ENCODE measurements around the gene SLC25A13.

Gene SLC25A13

GRCh38 chr7:96202102-96202501 is 119.8 kb downstream of the SLC25A13 start:
- DNase-seq (ENCODE audit: low read depth) = no peak

DNA sequence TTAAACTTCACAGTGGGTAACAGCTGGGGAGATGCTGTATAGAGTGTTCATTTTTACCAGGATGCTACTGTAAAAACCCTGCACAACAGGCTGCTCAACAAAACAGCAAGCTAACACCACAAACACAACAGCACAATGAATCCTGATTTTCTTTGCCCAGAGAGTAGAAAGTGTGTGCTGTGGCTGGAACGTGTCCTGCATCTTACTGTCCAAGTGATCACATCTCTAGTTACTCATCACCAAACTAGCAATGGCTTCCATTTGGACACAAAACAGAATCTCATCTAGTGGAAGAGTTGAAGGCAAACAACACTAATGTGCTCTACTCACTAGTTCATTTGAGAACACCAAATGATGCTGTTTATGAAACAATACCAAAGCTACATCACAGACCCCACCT is 121.2 kb downstream of the SLC25A13 start:
- no peak for DNase-seq (ENCODE audit: low read depth)

GRCh38 chr7:96199421-96199820 is 122.5 kb downstream of the SLC25A13 start:
- DNase-seq (ENCODE audit: low read depth) = no peak

DNA sequence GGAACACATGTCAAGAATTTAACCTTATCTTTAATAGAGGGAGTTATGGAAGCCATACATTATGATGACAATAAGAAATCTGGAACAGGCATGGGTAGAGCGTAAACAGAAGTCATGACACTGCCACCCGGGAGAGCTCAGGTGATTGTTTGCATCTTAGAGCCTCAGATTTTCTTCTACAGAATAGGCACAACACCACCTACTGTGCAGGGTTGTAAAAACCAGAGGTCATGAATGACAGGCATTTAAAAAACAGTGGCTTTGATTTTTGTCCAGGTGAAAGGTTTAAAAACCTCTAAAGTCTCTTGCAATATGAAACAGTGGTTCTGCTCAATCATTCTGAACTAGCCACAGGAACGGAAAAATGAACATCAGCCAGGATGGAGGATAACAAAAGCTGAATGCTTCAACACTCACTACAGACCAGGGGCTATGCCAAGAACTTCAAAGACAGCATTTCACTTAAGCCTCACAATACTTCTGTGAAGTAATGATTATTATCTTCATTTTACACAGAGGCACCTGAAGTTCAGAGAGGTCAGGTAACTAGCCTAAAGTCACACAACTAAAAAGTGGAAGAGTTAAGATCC is 123.8 kb downstream of the SLC25A13 start:
- DNase-seq (ENCODE audit: low read depth) = no peak

GRCh38 chr7:96196676-96197075 is 125.2 kb downstream of the SLC25A13 start:
- no peak for DNase-seq (ENCODE audit: low read depth)

DNA sequence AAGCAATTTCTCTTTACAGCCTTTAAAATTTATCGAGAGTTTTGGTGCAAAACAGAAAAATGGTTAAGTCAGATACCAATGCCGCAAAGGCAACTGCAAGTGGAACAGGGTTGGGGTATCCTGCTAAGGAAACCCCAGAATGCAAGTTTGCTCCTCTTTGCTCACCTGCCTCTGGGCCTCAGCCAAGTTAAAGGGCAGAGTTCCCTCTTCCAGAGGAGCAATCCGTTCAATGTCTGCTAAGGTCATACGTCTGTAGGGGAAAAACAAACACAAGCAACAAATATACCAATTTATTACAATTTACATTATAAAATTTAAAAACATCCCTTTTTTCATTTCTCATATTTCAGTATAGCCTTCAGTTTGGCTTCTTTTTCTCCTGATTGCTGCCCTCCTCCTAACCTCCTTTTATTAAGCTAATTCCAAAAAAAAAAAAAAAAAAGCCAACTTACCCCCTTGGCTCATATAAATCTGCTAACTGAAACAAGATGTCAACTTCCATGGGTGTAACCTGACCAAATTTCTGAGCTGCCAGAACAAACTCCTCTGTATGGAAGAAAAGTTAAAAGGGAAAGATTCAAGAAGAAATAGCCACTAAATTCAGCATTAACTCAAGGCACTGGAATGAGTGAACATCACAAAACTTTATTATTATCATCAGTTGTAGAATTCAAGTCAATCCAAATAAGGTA is 132.6 kb downstream of the SLC25A13 start:
- no peak for DNase-seq (ENCODE audit: low read depth)

GRCh38 chr7:96188591-96188991 is 133.3 kb downstream of the SLC25A13 start:
- no peak for DNase-seq (ENCODE audit: low read depth)

DNA sequence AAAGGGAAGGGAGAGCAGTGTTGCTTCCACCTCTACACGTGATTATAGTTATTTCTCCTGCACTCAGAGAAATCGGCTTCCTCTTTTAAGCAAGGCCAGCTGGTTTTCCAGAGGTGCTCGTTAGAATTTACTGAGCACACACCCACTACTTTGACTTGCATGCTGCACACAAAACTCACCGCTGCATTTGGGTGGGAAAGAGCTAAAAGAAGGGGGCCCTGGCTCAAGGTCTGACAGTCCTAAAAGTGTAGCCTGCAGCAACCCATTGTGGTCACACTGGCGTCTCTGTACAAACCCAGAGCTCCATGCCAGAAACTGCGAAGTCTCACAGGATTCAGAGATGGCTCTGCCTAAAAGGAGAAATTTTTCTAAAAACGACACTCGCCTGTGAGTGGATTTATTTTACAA is 133.7 kb downstream of the SLC25A13 start:
- no peak for DNase-seq (ENCODE audit: low read depth)

GRCh38 chr7:96187735-96188134 is 134.2 kb downstream of the SLC25A13 start:
- no peak for DNase-seq (ENCODE audit: low read depth)

- no peak for DNase-seq (ENCODE audit: low read depth)
Measured at GRCh38 chr7:96184783-96185182, 137.1 kb downstream of the SLC25A13 start.

GRCh38 chr7:96183163-96183670 is 138.7 kb downstream of the SLC25A13 start:
- no peak for DNase-seq (ENCODE audit: low read depth)

- DNase-seq (ENCODE audit: low read depth) = no peak
Measured at GRCh38 chr7:96182424-96183158, 139.3 kb downstream of the SLC25A13 start.

- no peak for DNase-seq (ENCODE audit: low read depth)
Measured at GRCh38 chr7:96181174-96181573, 140.7 kb downstream of the SLC25A13 start.

- DNase-seq (ENCODE audit: low read depth) = no peak
Measured at GRCh38 chr7:96179837-96180236, 142.1 kb downstream of the SLC25A13 start.

- DNase-seq (ENCODE audit: low read depth) = no peak
Measured at GRCh38 chr7:96179341-96179740, 142.6 kb downstream of the SLC25A13 start.

DNA sequence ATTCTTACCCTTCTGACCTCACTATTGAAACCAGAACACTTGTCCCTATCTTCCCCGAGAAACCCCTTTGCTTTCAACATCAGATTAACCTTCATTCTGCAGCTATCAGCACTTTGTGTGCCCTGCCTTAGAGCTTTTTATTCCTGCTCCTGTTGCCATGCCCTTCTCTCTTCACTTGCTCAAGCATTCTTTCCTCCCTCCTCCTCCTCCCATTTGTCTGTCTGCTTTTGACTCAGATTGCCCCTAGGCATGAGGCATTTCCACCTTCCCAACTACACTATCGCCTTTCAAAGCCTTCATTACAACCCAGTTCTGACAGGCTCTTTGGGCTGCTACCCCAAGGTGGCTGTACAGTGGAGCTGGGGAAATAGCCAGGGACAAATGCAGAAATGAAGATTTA is 143.3 kb downstream of the SLC25A13 start:
- DNase-seq (ENCODE audit: low read depth) = no peak

DNA sequence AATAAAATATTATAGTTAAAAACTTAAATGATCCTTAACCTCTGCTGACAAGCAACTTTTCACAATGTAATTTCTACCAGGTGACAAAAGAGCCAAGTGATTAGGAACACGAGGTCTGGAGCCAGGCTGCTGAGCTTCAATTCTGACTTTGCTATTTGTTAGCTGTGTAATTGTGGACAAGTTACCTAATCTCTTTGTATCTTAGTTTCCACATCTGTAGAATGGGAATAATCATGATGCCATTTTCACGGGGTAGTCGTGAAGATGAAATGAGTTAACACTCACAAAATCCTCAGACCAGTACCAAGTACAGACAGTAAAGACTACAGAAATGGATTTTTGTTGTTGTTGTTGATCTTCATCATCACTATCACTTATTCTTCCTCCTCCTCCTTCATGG is 144.5 kb downstream of the SLC25A13 start:
- DNase-seq (ENCODE audit: low read depth) = no peak

DNA sequence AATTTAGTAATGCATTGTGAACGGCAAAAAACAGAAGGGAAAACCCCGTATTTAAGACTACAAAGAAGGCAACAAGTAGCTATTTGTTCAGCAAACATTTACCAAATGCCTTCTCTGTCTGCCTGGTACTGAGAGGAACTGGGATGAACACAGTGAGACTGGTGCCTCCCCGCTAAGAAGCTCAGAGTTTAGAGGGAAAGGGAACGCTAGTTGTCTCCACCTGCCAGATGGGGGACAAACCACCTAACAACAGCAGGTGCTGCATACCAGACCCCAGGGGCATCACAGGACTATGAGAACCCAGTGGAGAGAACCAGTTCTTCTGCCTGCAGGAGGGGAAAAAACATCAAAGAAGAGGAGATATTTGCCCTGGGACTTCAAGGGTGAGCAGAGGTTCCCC is 147.1 kb downstream of the SLC25A13 start:
- no peak for DNase-seq (ENCODE audit: low read depth)

- DNase-seq (ENCODE audit: low read depth) = no peak
Measured at GRCh38 chr7:96173781-96174180, 148.1 kb downstream of the SLC25A13 start.

DNA sequence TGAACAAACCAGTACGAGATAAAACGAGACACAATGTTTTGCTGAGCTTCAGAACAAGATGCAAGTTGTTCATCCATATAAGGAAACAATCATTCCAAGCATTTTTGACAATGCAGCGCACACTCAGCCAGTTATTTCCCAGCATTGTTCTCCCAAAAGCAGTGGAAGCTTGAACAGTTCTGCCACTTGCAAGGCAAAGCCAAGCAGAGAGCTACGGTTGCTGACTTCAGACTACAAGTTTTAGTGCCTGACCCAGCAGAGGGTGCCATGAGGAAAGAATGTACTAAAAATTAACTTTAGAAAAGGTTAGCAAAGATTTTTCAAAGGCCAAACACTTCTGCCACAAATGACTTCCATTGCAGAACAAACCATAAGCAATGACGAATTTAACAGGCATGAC is 152.5 kb downstream of the SLC25A13 start:
- no peak for DNase-seq (ENCODE audit: low read depth)

DNA sequence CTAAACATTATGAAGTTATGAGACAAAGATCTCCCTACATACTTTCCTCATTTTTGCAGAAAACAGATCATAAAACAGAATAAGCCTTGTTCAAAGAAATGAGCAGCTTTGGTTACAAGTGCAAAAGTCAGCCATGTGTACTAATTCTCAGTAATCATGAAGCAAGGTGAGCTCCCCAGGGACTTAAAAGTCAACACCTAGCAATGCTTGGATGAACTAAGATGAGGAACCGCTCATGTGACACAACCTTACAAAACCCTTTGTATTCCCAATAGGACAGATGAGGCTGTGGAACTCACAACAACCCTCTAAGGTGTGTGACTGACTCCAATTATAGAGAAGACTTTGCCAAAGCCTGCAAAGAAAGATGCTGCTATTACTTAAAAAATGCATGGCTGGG is 154.5 kb downstream of the SLC25A13 start:
- no peak for DNase-seq (ENCODE audit: low read depth)

GRCh38 chr7:96161897-96162296 is 160.0 kb downstream of the SLC25A13 start:
- no peak for DNase-seq (ENCODE audit: low read depth)

DNA sequence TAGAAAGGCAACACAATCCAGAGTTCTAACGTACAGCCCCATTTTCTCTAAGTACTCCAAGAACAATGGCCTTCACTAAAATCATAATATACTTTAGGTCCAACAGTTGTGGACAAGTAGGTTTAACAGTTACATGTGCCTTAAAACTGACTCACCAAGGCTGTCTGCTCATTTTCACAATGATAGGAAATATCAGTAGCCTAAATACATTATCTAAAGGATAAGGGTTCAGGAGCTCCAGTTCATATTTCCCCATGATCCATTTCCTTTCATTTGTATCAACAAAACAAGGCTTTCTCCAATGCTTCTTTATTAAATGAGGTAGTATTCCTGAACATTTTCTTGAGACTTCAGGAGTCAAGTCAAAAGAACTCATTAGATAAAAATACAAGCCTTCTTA is 164.0 kb downstream of the SLC25A13 start:
- no peak for DNase-seq (ENCODE audit: low read depth)
